MV-4-11 (cell line): ENCODE results near the gene RCL1.
A peak's percentile ranks its signal among the peaks of the same experiment; 100 is the strongest.
"Not testable (repeated sequence)": the region's sequence is repeated elsewhere in the genome, so short reads cannot be mapped to it uniquely, and the experiment has no call there.

Experiments
- DNase-seq: peaks from one replicate; lab custom pipeline; 2025; lab: John Stamatoyannopoulos, UW

RCL1 gene

DNA sequence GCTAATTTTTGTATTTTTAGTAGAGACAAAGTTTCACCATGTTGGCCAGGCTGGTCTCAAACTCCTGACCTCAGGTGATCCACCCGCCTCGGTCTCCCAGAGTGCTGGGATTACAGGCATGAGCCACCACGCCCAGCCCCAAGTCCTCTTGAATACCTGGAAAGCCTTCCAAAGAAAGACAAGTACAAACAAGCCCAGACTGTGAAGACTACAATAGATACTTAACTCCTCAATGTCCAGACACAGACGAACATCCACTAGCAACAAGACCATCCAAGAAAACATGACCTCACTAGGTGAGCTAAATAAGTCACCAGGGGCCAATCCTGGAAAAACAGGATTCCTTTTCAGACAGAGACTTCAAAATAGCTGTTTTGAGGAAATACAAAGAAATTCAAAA, 9.6 kb upstream of the RCL1 start:
- DNase-seq, result not testable (repeated sequence)

DNA sequence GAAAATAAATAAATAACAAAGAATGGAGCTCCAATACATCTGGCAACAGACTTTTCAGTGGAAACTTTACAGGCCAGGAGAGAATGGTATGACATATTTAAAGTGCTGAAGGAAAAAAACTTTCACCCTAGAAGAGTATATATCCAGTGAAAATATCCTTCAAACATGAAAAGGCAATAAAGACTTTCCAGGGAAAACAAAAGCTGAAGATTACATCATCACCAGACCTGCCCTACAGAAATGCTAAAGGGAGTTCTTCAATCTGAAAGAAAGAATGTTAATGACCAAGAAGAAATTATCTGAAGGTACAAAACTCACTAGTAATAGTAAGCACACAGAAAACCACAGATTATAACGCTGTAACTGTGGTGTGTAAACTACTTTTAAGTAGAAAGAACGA, 8.3 kb upstream of the RCL1 start:
- DNase-seq, result no peak

DNA sequence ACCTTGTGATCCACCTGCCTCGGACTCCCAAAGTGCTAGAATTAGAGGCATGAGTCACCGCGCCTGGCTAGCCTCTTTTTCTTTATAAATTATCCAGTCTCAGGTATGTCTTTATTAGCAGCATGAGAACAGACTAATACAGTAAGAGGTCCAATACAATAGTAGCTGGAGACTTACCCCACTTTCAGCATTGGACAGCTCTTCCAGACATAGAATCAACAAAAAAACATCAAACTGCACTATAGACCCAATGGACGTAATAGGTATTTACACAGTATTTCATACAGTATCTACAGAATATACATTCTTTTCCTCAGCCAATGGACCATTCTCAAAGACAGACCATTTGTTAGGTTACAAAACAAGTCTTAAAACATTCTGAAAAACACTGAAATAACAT, 6.1 kb upstream of the RCL1 start:
- DNase-seq, result no peak

DNA sequence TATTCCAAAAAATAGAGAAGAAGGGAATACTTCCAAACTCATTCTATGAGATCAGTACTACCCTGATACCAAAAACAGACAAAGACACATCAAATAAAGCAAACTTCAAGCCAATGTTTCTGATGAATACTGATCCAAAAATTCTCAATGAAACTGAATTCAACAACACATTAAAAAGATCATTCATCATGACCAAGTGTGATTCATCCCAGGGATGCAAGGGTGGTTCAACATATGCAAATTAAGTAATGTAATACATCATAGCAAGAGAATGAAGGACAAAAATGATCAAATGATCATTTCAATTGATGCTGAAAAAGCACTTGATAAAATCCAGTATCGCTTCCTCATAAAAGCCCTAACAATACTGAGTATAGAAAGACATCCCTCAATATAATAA, 4.9 kb upstream of the RCL1 start:
- no peak for DNase-seq

DNA sequence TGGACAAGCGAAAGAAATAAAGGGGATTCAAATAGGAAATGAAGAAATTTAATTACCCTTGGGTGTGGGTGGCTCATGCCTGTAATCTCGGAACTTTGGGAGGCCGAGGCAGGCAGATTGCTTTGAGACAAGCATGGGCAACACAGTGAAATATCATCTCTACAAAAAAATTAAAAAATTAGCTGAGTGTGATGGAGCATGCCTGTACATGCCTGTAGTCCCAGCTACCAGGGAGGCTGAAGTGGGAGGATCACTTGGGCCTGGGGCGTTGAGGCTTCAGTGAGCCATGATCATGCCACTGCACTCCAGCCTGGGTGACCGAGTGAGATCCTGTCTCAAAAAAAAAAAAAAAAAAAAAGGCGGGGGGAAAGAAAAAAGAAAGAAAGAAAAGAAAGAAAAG, 4.0 kb upstream of the RCL1 start:
- DNase-seq, result no peak

DNA sequence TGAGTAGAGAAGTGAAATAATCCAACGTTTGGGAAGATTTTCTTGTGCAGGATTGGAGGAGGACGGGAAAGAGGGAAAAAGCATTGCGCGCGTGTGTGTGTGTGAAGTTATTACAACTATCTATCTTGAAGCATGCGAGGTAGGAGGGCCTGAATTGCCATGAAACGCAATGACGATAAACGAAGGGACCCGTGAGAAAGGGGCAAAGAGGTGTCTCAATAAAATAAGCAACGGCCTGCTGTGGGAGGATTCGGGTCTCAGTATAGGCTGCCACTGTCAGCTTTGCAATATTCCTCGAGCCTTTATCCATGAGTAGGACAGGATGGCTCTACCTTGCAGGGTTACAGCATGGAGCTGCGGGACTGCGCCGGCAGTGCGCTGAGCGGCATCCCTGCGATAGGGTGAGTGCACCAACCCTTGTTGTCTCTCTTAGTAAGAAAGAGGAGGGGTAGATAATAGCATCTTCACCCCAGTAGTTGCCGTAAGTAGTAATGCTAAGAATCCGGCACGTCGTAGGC, 631 bp upstream of the RCL1 start:
- DNase-seq, result no peak

DNA sequence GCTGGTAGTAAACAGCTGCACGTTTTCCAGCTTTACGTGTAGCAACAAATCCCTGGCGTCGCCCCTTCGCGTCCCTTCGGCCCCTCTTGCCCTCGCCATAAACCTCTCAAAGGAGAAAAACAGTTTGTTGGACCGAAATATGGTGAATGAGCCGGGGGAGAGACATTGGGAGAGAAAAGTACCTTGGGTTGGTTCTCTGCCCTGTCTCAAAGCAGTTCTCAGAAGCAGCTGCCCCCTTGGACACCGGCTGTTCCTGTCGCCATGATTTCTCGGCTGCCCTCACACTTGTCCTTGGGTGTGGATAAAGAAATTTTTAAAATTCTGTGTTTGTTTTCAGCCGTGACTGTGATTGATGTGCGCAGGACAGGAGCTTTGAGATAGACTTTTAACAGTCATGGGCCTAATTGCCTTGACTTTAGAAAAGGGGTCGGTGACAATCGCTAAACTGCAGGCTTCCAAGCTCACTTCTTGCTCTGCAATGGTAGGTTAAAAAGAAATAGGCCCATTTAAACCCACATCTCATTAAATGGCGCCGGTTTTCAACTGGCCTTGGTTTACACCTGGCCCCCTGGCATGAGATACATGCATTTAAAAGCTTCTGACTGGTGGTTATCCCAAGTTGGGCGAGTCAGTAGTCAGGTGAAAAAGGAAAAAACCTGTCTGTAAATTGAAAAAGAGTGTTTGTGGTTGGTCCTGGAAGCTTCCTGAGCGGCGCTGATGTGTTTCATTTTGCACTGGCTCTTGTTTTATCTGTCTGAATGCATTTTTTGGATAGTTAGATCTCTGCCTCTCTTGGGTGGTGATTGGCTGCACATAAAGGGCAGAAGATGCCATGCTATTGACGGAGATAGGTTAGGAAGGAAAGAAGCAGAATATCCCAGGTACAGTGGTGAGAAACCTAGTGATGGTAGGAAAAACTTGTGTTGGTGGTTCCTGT, 983 bp downstream of the RCL1 start:
- DNase-seq, result no peak

DNA sequence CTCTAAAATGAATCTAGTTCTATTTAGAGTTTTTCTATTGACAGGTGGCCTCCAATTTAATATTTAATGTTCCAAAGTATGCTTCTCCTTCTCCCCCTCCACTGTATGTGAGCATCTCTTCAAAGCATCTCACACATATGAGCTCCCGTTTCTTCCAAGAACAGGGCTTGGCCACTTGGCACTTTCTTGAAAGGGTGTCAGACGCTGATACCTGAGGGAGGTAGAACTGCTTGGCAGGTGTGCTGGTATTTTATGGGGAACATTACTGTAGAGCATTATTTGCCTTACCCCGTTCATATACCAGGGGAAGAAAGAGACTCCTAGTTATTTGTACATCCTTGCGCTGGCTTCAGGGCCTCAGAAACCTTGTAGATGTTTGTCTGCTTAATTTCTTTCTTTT, 1.9 kb downstream of the RCL1 start:
- DNase-seq, result no peak

DNA sequence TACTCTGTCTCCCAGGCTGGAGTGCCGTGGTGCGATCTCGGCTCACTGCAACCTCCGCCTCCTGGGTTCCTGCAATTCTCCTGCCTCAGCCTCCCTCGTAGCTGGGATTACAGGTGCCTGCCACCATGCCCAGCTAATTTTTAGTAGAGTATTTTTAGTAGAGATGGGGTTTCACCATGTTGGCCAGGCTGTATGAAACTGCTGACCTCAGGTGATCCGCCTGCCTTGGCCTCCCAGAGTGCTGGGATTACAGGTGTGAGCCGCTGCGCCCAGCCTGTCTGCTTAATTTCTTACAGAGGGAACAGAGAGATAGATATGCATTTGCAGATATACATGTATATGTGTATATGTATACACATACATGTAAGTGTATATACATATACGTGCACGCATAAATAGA, 2.4 kb downstream of the RCL1 start:
- DNase-seq, result not testable (repeated sequence)

DNA sequence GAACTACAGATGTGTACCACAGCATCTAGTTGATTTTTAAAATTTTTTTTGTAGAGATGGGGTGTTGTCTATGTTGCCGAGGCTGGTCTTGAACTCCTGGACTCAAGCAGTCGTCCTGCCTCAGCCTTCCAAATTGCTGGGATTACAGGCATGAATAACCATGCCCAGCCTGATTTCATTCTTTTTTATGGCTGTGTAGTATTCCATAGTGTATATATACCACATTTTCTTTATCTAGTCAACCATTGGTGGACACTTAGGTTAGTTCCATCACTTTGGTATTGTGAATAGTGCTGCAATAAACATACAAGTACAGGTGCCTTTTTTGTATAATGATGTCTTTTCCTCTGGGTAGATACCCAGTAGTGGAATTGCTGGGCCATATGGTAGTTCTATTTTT, 3.8 kb downstream of the RCL1 start:
- DNase-seq, result no peak

DNA sequence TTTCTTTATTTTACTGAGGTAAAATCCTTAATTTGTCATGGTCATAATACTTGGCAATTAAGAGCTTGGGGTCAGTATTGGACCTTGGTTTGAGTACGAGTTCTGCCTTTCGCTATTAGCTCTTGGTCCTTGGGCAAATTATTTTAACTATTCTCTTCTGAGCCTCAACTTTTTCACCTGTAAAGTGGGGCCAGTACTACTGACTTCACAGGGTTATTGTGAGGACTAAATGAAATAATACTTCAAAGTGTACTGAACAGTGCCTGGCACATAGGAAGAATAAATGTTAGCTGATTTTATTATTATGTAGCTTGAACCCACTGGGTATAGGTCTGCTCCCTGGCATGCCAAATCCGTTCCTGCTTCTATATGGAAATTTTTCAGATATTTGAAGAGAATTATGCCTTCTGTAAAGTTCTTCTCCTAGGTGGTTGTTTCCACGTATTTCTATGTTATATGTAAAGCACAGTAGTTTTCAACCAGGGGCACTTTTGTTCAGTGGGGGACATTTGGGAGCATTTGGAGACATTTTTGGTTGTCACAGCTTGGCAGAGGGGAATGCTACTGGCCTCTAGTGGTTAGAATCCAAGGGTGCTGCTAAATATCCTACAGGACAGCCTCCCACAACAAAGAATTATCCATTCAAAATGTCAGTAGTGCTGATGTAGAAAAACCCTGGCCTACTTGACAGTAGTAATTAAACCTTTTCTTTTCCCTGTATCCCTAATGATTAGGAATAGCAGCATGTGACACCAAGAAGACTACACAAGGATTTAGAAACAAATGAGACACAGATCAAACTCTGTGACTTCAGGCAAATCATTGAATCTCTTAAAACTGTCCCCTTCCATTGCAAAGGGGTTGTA, 4.5 kb downstream of the RCL1 start:
- peak; percentile 21 for DNase-seq

DNA sequence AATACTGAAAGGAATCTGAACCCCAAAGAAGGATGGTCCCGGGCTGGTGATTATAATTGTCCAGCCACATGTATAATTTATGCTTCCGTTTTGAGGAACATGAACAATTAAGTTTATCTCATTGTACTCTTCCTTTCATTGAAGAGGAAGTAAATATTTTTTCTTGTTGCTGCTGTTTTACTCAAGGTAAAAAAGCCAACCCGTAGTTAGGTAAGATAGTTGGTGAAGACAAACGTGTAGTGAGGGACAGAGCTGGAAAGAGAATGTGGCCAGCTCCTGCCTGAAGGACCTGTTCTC, 5.1 kb downstream of the RCL1 start:
- DNase-seq, result no peak

DNA sequence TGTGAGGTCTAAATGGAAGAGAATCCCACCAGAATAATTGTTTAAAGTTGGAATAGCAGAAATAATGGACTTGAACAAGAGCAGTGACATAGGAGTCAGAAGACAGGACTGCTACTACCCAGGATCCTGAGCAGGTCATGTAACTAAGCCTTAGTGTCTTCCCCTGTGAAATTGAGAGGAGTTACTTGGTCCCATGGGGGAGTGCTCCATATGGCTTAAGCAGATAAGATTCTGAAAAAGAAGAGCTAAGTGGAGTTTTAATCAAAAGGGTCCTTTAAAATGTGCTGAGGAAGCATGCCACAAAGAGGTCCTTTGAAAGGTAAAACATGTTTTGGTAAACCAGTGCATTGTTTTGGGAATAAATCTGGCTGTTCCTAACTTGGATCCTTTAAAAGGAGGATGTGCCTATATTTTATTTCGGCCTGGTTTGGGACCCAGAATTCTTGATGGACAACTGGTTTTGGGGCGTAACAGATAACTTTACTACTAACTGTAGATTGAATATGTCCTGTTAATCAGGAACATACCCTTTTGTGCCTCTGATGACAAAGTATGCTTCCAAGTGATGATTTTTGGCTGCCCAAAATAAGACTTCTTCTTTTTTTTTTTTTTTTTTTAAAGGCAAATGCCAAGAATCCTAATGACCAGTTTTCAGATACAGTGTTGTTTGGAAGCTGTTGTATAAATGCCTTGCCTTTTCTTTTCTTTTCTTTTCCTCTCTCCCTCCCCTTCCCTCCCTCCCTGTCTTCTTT, 5.7 kb downstream of the RCL1 start:
- DNase-seq, result peak; percentile 7

DNA sequence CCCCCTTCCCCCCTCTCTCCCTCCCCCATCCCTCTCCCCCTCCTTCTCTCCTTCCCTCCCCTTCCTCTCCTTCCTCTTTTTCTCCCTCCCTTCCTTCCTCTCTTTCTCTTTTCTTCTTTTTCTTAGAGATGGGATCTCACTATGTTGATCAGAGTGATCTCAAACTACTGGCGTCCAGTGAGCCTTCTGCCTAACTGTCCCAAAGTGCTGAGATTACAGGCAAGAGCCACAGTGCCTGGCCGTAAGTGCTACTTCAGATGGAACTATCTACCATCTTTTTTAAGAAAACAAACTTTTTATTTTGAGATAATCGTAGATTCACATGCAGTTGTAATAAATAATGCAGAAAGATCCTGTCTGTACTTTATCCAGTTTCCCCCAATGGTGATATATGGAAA, 6.3 kb downstream of the RCL1 start:
- DNase-seq, result no peak

DNA sequence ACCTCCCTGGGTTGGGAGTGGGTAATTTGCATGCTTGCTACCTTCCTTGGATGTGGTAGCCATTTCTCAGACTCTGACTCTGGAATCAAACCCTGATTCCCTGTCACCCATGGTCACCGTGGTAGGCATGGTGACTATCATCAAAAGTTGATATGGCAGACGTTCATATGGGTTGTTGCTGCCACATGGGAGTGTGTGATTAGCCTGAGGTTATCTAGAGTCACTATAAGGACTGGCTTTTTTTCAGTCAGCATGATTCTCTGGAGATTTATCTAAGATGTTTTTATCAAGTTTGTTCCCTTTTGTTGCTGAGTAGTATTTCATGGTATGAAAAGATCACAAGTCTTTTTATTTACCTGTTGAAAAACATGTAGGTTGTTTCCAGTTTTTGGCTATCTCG, 7.0 kb downstream of the RCL1 start:
- DNase-seq, result no peak

DNA sequence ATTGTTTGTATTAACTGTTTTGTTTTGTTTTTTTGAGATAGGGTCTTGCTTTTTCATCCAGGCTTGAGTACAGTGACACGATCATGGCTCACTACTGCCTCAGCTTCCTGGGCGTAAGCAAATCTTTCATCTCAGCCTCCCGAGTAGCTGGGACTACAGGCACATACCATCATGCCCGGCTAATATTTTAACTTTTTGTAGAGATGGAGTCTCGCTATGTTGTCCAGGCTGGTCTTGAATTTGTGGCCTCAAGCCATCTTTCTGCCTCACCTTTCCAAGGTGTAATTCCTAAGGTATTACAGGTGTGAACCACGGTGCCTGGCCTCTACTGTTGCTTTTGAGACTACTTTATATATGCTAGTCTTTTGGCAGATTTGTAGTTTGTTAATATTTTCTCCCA, 8.4 kb downstream of the RCL1 start:
- no peak for DNase-seq

DNA sequence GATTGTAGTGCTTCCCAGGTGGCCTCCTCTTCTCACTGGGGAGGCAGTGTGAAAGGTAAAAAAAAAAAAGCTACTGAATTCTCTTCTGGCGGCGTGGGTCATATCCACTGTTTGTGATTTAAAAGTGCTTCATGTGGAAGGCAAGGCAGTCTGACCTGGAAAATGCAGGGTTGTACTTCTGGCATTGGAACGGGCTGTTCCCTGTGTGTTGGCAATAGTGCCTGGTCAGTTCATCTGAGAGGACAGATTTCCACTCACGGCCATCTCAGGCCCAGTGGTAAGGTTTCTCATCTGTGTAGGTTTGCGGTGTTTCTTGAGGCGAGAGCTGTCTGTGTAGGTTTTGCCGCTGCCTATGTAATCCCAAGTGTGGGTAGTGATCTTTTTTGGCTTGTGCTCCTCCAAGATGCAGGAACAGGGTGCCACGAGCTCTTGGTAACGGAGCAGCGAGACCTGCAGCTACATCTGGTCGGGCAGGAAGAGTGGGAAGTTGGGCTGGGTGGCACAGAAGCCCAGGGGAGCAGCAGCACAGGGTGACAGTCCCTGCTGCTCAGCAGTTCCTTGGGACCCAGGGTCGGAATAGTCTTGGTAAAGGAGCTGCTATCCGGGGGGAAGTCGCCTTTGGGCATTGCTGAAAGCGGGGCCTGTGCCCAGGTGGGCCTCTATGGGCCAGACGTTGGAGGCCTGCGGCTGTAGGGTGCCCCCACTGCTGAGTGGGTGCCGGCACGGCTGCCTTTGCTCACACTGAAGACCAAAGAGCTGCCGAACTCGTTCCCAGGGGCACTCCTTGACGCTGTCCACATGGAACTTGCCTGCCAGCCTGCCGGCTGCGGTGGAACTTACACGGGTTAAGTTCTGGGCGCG, 11.2 kb downstream of the RCL1 start:
- DNase-seq, result no peak

DNA sequence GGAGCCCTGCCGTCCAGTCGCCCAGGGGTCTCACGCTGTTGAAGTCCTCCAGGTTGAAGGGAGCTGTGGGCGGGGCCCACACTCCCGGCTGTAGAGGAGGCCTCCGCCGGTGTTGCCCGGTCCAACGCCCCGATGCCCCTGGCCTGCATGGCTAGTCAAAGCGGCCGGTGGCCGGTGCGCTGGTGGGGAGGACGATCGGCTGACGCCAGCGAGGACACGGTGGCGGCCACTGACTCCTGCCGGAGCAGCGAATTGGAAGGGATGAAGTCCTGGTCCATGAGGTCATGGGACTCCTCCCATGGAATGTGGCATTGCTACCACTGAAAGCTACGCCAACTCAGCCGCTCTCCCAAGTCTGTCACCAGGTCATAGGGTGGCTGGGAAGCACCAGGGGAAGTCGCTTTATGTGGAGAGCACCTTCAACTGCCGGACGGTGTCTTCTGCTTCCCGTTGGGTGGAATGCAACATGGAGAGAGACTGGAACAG, 11.8 kb downstream of the RCL1 start:
- no peak for DNase-seq

DNA sequence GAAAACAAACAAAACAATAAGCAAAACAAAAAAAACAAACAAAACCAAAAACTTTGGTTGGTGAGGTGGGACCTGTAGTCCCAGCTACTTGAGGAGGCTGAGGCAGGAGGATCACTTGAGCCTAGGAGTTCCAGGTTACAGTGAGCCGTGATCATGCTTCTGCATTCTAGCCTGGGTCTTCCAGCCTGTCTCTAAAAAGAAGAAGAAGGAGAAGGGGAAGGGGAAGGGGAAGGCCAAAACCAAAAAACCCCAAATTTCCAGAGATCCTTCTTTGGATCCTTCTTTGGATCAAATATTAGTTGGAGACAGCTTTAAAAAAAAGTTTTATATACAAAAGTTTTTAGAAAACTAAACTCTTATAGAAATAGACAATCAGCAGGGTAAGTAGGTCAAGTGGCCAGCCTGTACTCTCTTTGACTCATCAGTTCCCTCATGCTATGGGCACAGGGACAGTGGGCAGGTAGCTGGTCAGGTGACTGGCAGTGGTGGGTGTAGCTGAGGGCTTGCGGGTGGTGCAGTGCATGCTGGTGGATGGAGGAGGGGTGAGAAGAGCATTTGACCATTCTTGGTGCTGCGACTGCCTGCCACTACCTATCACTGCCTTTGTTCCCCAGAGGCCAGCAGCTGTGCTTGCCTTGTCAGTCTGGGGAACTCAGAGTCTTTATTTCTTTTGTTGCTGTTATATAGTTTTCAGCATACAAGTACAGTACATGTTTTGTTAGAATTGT, 12.6 kb downstream of the RCL1 start:
- no peak for DNase-seq

DNA sequence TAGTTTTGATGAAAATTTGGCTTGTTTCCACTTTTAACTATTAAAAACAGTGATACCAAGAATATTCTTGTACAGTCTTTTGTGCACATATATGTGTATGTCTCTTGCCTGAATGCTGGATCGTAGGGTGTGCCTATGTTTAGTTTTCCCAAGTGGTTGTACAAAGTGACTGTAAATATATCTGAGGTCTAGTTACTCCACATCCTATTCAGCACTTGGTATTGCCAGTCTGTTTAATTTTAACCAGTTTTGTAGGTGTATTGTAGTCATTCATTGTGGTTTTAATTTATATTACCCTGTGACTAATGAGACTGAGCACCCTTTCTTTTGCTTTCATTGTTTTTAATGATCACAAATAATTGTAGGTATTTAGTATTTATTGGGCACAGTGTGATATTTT, 17.8 kb downstream of the RCL1 start:
- DNase-seq, result no peak

DNA sequence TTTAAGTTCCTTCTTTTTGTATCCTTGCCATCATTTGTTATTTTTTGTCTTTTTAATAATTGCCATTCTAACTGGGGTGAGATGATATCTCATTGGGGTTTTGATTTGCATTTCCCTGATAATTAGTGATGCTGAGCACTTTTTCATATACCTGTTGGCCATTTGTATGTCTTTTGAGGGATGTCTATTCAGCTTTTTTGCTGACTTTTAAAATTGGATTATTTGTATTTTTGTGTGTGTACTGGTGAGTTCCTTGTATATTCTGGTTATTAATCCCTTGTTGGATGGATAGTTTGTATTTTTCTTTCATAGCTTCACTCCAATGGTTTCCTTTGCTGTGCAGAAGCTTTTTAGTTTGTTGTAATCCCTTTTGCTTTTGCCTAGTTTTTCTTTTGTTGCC, 19.1 kb downstream of the RCL1 start:
- DNase-seq, result no peak
